NCI-H82 treated with DMSO at 0.1 percent for 48 hours (cell line): ENCODE data around the gene GRID1.
"Not testable (repeated sequence)": the region's sequence is repeated elsewhere in the genome, so short reads cannot be mapped to it uniquely, and the experiment has no call there.

Experiments
- DNase-seq: peaks from one replicate; lab custom pipeline; 2025; ENCODE audit not compliant: unreplicated experiment; lab: John Stamatoyannopoulos, UW

The GRID1 gene

GRCh38 chr10:86095061-86095460 is 271.5 kb downstream of the GRID1 start:
- DNase-seq = not testable (repeated sequence)

DNA sequence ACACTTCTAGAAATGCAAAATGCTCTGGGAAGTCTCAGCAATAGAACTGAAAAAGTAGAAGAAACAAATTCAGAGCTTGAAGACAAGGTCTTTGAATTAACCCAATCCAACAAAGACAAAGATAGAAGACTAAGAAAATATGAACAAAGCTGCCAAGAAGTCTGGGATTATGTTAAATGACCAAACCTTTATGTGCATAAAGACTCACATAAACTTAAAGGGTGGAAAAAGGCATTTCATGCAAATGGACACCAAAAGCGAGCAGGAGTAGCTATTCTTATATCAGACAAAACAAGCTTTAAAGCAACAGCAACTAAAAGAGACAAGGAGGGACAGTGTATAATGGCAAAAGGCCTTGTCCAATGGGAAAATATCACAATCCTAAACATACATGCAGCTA is 274.3 kb downstream of the GRID1 start:
- not testable (repeated sequence) for DNase-seq

GRCh38 chr10:86091216-86091615 is 275.4 kb downstream of the GRID1 start:
- no peak for DNase-seq

- DNase-seq = no peak
These were observed 275.8 kb downstream of the GRID1 start for GRCh38 chr10:86090807-86091206.

- DNase-seq = no peak
These were observed 278.9 kb downstream of the GRID1 start for GRCh38 chr10:86087716-86088115.

- DNase-seq = no peak
These were observed 280.2 kb downstream of the GRID1 start for GRCh38 chr10:86086418-86086817.

- DNase-seq = no peak
These were observed 280.9 kb downstream of the GRID1 start for GRCh38 chr10:86085686-86086085.

DNA sequence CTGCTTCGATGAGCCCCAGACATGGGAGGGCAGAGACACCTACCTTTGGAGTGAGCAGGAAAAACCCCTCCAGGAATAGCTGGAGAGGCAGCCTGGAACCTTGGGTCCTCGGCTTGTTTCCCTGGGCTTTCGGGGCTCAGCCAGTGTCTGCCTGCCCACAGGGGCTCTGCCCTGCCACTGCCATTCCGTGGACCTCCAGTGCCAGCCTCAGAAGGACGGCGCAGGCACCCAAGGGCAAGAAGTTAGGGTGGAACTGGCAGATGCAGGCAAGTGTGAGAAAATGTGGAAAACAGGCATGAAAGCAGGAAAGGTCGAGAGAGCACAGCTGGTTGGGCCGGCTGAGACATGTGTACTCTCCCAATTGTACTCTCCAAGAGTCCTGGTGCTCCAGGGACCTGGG is 281.5 kb downstream of the GRID1 start:
- no peak for DNase-seq

DNA sequence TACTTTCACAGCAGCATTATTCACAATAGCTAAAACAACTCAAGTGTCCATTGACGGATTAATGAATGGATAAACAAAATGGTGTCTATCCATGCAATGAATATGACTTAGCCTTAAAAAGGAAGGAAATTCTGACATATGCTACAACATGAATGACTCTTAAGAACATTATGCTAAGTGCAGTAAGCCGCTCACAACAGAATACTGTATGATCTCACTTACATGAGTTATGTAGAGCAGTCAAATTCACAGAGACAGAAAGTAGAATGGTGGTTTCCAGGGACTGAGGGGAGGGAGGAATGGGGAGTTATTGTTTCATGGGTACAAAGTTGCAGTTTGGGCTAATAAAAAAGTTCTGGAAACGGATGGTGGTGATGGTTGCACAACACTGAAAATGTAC is 282.0 kb downstream of the GRID1 start:
- no peak for DNase-seq

DNA sequence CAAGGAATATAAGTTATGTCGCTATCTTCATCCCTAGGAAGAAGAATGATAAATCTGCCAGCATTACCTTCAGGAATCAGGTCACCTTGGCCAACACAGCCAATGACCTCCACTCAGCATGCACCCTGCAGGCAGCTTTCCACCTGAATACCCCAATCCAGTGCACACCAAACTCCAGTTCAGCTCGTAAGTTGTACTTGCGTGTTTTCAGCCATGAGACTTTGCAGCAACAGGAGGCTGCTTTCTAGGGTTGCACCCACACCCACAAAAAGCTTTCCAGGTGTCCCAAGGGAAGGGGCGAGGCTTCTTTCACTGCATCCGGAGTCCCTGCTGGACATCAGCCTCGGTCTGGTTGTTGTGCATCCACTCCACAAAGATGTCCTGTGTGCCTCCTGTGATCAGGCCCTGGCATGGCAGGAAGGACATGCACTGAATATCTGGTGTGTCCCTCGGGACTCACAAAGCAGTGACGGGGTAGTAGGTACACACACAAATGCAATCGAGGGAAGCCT is 282.9 kb downstream of the GRID1 start:
- no peak for DNase-seq

DNA sequence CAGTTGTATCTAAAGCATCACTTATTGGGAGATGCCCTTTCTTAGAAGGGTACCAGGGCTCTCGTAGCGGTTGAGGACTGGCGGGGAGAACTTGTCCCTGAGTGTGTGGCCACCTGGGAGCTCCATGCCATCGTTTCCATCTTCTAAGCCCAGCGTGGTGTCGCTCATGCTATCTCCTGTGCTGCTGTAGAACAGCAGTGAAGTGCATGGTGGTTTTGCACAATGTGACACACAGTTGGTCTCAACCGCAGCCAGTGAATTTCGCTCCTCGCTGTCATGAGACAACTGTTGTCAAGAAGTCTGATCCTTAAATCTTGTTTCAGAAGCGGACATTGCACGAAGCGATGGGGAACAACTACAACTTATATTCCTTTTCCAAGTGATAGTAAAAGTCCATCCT is 283.4 kb downstream of the GRID1 start:
- no peak for DNase-seq

- DNase-seq = no peak
These were observed 284.0 kb downstream of the GRID1 start for GRCh38 chr10:86082556-86082955.

GRCh38 chr10:86079088-86079487 is 287.5 kb downstream of the GRID1 start:
- no peak for DNase-seq

DNA sequence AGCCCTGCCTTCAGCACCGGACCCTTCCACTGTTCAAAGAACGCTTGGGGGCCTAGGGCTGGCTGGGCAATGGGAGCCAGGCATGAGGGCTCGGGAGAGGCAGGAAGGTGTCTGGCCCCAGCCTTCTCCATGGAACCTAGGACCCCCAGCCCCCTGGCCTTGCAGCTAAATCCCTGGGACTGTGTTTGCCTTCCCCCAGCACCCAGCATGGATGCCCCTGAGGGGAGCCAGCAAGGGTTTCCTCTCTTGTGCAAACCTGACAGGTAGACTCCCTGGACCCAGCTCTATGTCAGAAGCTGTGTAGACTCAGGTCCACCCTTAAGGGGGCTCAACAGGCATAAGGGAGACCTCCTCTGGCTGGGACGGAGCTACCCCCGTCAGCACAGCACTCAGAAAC is 288.0 kb downstream of the GRID1 start:
- no peak for DNase-seq

DNA sequence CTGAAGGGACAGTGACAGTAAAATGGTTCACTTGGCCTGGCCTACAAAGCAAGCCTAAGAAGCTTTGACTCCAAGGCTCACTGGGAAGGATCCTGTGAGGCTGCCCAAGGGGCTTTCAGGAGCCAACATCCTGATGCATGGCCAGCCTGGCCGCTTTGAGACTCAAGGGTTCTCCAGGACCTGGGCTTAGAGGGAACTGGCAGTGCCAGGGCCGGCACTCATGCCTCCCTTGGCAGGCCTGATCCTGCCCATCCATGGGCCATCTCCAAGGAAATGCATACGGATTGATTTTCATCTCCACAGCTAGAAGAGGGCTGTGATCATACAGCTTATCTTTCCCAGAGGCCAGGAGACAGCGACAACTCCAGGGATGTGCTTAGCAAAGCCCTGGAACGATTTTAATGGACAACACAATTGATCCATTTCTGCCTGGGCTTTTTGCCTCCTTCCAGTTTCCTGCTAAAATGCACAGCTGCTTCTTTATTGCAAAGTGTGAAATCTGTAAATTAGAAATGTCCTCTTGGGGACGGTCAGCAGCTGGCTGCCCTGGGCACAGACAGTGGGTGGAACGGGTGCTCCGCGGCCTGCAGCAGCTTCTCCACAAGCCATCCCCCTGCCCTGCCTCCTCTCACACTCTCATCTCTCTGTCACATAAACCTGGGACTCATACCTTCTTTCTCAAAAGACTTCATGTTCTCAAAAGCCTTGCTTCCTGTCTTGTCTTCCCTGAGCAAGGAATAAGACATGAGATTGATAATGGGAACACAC is 288.5 kb downstream of the GRID1 start:
- no peak for DNase-seq

GRCh38 chr10:86077271-86077670 is 289.3 kb downstream of the GRID1 start:
- no peak for DNase-seq

- not testable (repeated sequence) for DNase-seq
These were observed 290.1 kb downstream of the GRID1 start for GRCh38 chr10:86076497-86076896.

- no peak for DNase-seq
These were observed 291.1 kb downstream of the GRID1 start for GRCh38 chr10:86075512-86075911.

- DNase-seq = no peak
These were observed 292.3 kb downstream of the GRID1 start for GRCh38 chr10:86074294-86074693.

DNA sequence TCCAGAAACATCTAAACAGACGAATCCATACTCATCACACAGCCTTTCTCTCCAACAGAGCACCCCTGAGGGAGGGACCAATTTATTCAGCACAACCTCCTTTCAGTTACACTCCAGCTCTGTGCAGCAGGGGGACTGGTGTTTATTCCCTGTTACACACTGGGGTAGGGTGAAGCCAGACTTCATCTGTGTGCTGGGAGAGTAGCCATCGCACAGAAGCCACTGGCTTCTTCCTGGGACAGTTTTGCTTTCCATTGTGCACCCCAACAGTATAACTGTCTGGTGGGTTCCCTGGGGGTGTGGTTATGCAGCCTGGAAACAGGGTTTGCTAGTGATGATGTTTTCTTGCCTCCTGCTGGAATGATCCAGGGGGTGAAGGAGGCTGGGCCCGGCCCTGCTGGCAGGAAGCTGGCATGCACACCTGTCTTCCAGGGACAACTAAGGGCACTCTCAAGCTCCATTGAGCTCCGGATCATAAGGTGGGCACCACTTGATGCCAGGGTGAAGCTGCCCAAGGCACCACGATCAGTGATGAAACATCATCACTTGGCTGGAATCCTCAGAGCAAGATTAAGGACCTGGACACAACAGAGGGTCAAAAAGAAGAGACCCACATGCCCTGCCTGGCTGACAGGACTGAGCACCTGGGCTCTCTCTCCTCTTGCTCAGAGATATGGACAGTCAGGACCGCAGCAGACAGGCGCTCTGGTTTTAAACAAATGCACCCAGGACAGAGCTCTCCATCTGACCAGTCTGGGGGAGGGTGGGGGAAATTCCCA is 293.2 kb downstream of the GRID1 start:
- no peak for DNase-seq

GRCh38 chr10:86072413-86072812 is 294.2 kb downstream of the GRID1 start:
- DNase-seq = no peak

GRCh38 chr10:86071758-86072157 is 294.8 kb downstream of the GRID1 start:
- no peak for DNase-seq
